HepG2 (cell line): ENCODE data around the gene ENGASE. TPM values are rescaled to one million over a fixed set of nuclear protein-coding genes. Genes with fewer than 3 reads are reported as not detected.

Experiments used
- ATAC-seq: fragments of 200-7000 bp; cut with Tn5 transposase; 3 replicates; pipeline ENCODE4 v1.9.1; 2020; ENCODE audit warnings: mild to moderate bottlenecking, moderate library complexity
- BruUV-seq: library from RNA; stranded (reverse); fragments of 400-500 nt; replicated peaks from 2 replicates; lab custom pipeline; 2021; lab: Mats Ljungman, UMichigan
- CTCF ChIA-PET: fragments of 300-600 bp; formaldehyde crosslinking; extraction: SDS; loops from one replicate; lab custom pipeline; 2021; ENCODE audit warnings: low total read pairs, inconsistent platforms, low intra/inter-chr PET ratio; lab: Yijun Ruan, JAX
- POLR2A ChIA-PET: fragments of 350-600 bp; sonication (Branson Sonifier 250); formaldehyde crosslinking; loops from one replicate; lab custom pipeline; 2020; ENCODE audit warnings: antibody characterized with exemption, inconsistent platforms; lab: Yijun Ruan, JAX
- DNase-seq: peaks from one replicate; pipeline ENCODE4 v3.0.0-alpha.2; 2015; ENCODE audit warnings: low spot score
- FAIRE-seq: peaks from 3 replicates; lab custom pipeline; 2011; peaks lifted over from hg19 to GRCh38; lab: Jason Lieb, UNC
- H2AFZ ChIP-seq: one replicate; pipeline ENCODE4 v1.6.1; 2011; ENCODE audit warnings: low read length, inconsistent platforms
- H3K27ac ChIP-seq: fragments of 300-600 bp; 3 replicates; pipeline ENCODE4 v1.8.0; 2011; ENCODE audit warnings: mixed run types, mild to moderate bottlenecking, mixed read lengths, low read length, inconsistent platforms; ENCODE audit not compliant: insufficient read depth; ENCODE audit errors: extremely low read length
- H3K27me3 ChIP-seq, 2 experiments: fragments of 200-600 bp in 1 of 2; 2 replicates in 1 of 2; 3 replicates in 1 of 2; pipeline versions ENCODE4 v1.6.0 to v1.8.0; 2011; ENCODE audit warnings: low read length in 2 of 2, mild to moderate bottlenecking in 2 of 2, moderate library complexity in 2 of 2, inconsistent platforms in 1 of 2; ENCODE audit not compliant: insufficient read depth in 2 of 2, control insufficient read depth in 1 of 2
- H3K36me3 ChIP-seq, 2 experiments: fragments of 200-600 bp in 1 of 2; replicated peaks in 1 of 2; 2 replicates in 1 of 2; 3 replicates in 1 of 2; pipeline versions ENCODE4 v1.5.1 to v1.8.0; 2011; ENCODE audit warnings: low read length in 2 of 2, inconsistent platforms in 1 of 2; ENCODE audit not compliant: insufficient read depth in 2 of 2, control insufficient read depth in 1 of 2
- H3K4me1 ChIP-seq: 2 replicates; pipeline ENCODE4 v1.5.1; 2012; ENCODE audit warnings: low read length, inconsistent platforms; ENCODE audit not compliant: insufficient read depth
- H3K4me2 ChIP-seq: 2 replicates; pipeline ENCODE4 v1.6.0; 2011; ENCODE audit warnings: low read depth, low read length, inconsistent platforms
- H3K4me3 ChIP-seq, 3 experiments: fragments of 200-600 bp in 1 of 3; sonication (generic), shearing (Covaris generic) in 1 of 3; replicated peaks in 1 of 3; 2 replicates each; pipeline ENCODE4 v1.5.1; 2011 to 2016; ENCODE audit warnings: low read length in 3 of 3, inconsistent platforms in 2 of 3, low read depth in 2 of 3, mild to moderate bottlenecking in 2 of 3, control low read depth in 1 of 3, mixed read lengths in 1 of 3; ENCODE audit not compliant: insufficient read depth in 1 of 3
- H3K79me2 ChIP-seq: one replicate; pipeline ENCODE4 v1.6.1; 2011; ENCODE audit warnings: low read length, inconsistent platforms; ENCODE audit not compliant: insufficient read depth
- H3K9ac ChIP-seq: 2 replicates; pipeline ENCODE4 v1.6.0; 2011; ENCODE audit warnings: mild to moderate bottlenecking, low read depth, low read length, inconsistent platforms; ENCODE audit not compliant: insufficient read depth
- H3K9me3 ChIP-seq: 2 replicates; pipeline ENCODE4 v1.5.1; 2012; ENCODE audit warnings: mild to moderate bottlenecking, low read length
- H4K20me1 ChIP-seq: 2 replicates; pipeline ENCODE4 v1.6.0; 2011; ENCODE audit warnings: inconsistent platforms, mild to moderate bottlenecking, low read length, moderate library complexity; ENCODE audit not compliant: insufficient read depth
- CBX1 ChIP-seq: IDR thresholded peaks from one replicate; pipeline ENCODE4 v1.6.1; 2016; ENCODE audit warnings: antibody characterized with exemption, low read depth
- HNRNPUL1 ChIP-seq: fragments of 200-400 bp; formaldehyde crosslinking; IDR thresholded peaks from 2 replicates; pipeline ENCODE4 v1.6.1; 2017; ENCODE audit warnings: low read depth, mild to moderate bottlenecking, low read length, moderate library complexity
- JARID2 ChIP-seq: sonication (generic); formaldehyde crosslinking; IDR thresholded peaks from 2 replicates; pipeline ENCODE4 v1.8.1; 2023; ENCODE audit warnings: missing genetic modification reagents, inconsistent platforms; ENCODE audit not compliant: insufficient replicate concordance
- NR1H2 ChIP-seq: sonication (generic); formaldehyde crosslinking; IDR thresholded peaks from 2 replicates; pipeline ENCODE4 v1.8.1; 2022; ENCODE audit warnings: low read depth, missing genetic modification reagents, borderline replicate concordance
- SP4 ChIP-seq: sonication (generic); formaldehyde crosslinking; IDR thresholded peaks from 2 replicates; pipeline ENCODE4 v1.8.1; 2023; ENCODE audit warnings: mild to moderate bottlenecking, missing genetic modification reagents
- ZNF136 ChIP-seq: sonication (generic); formaldehyde crosslinking; IDR thresholded peaks from 2 replicates; pipeline ENCODE4 v1.8.1; 2022; ENCODE audit warnings: low read depth, mild to moderate bottlenecking, moderate library complexity, missing genetic modification reagents
- ZNF260 ChIP-seq: sonication (generic); formaldehyde crosslinking; IDR thresholded peaks from 2 replicates; pipeline ENCODE4 v1.4.0; 2020; ENCODE audit warnings: missing genetic modification reagents, low read depth, mild to moderate bottlenecking, borderline replicate concordance
- ZSCAN31 ChIP-seq: sonication (generic); formaldehyde crosslinking; IDR thresholded peaks from 2 replicates; pipeline ENCODE4 v1.5.0; 2020; ENCODE audit warnings: low read depth, mild to moderate bottlenecking, missing genetic modification reagents
- WGBS: methylation state at CpG from one replicate; pipeline ENCODE4 v1.1.6; 2017; ENCODE audit warnings: low lambda C conversion rate; 5-methylcytosine and 5-hydroxymethylcytosine counted together
- in situ Hi-C: cut with HindIII; loops from 2 replicates; pipeline ENCODE4 v1.10.0; 2017; ENCODE audit warnings: low pct_unique_long_range_greater_than_20kb; ENCODE audit not compliant: extremely low pct_ligation_motif_present
- intact Hi-C: fragments of 100-400 bp; cut with micrococcal nuclease; formaldehyde crosslinking; loops from one replicate; pipeline ENCODE4 v1.10.0; 2022; ENCODE audit not compliant: unreplicated experiment
- polyA plus RNA-seq, 8 experiments: library from polyadenylated mRNA; depleted of rRNA in 3 of 8; stranded (reverse) in 7 of 8; unstranded in 1 of 8; fragments of >200 nt; fragmentation: Illumina TruSeq in 4 of 8; extraction: Trizol in 4 of 8; gene quantifications; 2 replicates each; pipeline versions ENCODE4 v1.2.1 to v1.2.3, GENCODE V29; 2011 to 2016; ENCODE audit warnings: low read depth in 4 of 8, missing spikeins in 1 of 8, mixed read lengths in 1 of 8; ENCODE audit not compliant: insufficient read depth in 1 of 8
- total RNA-seq, 5 experiments: library from RNA; depleted of rRNA; stranded (reverse); fragments of >200 nt; fragmentation: Illumina TruSeq; extraction: Trizol; gene quantifications; 2 replicates each; pipeline ENCODE4 v1.2.3, GENCODE V29; 2016; ENCODE audit warnings: low read depth in 1 of 5
- TF ChIP-seq, protein P1 (sequence below): sonication (generic); formaldehyde crosslinking; IDR thresholded peaks from 2 replicates; pipeline ENCODE4 v1.4.0; 2020; ENCODE audit warnings: missing genetic modification reagents, borderline replicate concordance
- TF ChIP-seq, protein P2 (sequence below): IDR thresholded peaks from 2 replicates; pipeline ENCODE4 v1.6.1; 2012; ENCODE audit warnings: inconsistent platforms

The ENGASE gene
- total and polyA plus RNA-seq, 2 of the 13 experiments (the other 11 are each of a cell fraction or from before 2014, with no cell fraction given) = 10.6 to 18.1 TPM

GRCh38 chr17:79073016-79073705, 1.5 kb upstream of the ENGASE start:
- H3K36me3 ChIP-seq = peaks cover 1 to 5% of the 10 kb centered on the region in 2 experiments; a peak in 2 of 5 replicates
- ChIA-PET CTCF (no interaction called here), POLR2A (interaction anchor here (4.0 kb wide), 1 partner anchor 46 kb away, joined by 95 read pairs; no protein-coding TSS in a partner anchor)
- peak overlapping the region; percentile 29 for H2AFZ ChIP-seq
- BruUV-seq = no TSS peak
- no peak for DNase-seq
- no peak for FAIRE-seq
- no peaks in the 10 kb centered on the region for H3K9me3 ChIP-seq
- in situ Hi-C loops (no loop called here), intact Hi-C loops (no loop called here)
- no peak overlapping the region for H3K27ac ChIP-seq
- no peak; the same call in 2 of the 3 replicates for ATAC-seq
- H3K4me3 ChIP-seq = peak overlapping the region in 1 of 3 experiments; percentile 51; a peak in 1 of 6 replicates
- H4K20me1 ChIP-seq = no peaks in the 10 kb centered on the region
- H3K27me3 ChIP-seq = peaks cover 0 to 23% of the 10 kb centered on the region in 2 experiments; a peak in 3 of 5 replicates
- WGBS = 40% methylated on average over 7 of the region's 8 CpGs
- 0 out of 2 replicates have a peak, but pooled peaks have one; percentile 3 for TF ChIP-seq ZNF136
- no peak for TF ChIP-seq ZNF260 (CRISPR knock-in tag)
- TF ChIP-seq SP4 (CRISPR knock-in tag) = no peak
- no peak for TF ChIP-seq ZSCAN31 (CRISPR knock-in tag)
- no peak for TF ChIP-seq HNRNPUL1
- TF ChIP-seq JARID2 (CRISPR knock-in tag) = peak; percentile 25
- TF ChIP-seq, protein P1, sequence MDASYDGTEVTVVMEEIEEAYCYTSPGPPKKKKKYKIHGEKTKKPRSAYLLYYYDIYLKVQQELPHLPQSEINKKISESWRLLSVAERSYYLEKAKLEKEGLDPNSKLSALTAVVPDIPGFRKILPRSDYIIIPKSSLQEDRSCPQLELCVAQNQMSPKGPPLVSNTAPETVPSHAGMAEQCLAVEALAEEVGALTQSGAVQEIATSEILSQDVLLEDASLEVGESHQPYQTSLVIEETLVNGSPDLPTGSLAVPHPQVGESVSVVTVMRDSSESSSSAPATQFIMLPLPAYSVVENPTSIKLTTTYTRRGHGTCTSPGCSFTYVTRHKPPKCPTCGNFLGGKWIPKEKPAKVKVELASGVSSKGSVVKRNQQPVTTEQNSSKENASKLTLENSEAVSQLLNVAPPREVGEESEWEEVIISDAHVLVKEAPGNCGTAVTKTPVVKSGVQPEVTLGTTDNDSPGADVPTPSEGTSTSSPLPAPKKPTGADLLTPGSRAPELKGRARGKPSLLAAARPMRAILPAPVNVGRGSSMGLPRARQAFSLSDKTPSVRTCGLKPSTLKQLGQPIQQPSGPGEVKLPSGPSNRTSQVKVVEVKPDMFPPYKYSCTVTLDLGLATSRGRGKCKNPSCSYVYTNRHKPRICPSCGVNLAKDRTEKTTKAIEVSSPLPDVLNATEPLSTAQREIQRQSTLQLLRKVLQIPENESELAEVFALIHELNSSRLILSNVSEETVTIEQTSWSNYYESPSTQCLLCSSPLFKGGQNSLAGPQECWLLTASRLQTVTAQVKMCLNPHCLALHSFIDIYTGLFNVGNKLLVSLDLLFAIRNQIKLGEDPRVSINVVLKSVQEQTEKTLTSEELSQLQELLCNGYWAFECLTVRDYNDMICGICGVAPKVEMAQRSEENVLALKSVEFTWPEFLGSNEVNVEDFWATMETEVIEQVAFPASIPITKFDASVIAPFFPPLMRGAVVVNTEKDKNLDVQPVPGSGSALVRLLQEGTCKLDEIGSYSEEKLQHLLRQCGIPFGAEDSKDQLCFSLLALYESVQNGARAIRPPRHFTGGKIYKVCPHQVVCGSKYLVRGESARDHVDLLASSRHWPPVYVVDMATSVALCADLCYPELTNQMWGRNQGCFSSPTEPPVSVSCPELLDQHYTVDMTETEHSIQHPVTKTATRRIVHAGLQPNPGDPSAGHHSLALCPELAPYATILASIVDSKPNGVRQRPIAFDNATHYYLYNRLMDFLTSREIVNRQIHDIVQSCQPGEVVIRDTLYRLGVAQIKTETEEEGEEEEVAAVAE (CRISPR knock-in tag) = peak; percentile 41; the same call in 1 of the 2 replicates
- no peak for TF ChIP-seq CBX1
- no peak for TF ChIP-seq NR1H2
- TF ChIP-seq, protein P2, sequence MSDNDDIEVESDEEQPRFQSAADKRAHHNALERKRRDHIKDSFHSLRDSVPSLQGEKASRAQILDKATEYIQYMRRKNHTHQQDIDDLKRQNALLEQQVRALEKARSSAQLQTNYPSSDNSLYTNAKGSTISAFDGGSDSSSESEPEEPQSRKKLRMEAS = peak; percentile 28; the same call in 1 of the 2 replicates
- TF ChIP-seq, all 625 proteins: peak for 4
- Histone ChIP-seq H3K4me1 (peaks cover 41% of the 10 kb centered on the region), H3K9ac (peak overlapping the region; percentile 13; the same call in 1 of the 2 replicates), H3K4me2 (peak overlapping the region; percentile 72), H3K79me2 (peaks cover 5% of the 10 kb centered on the region)
